ENCODE measurements around the gene POU2F3. TPM values are rescaled to one million over a fixed set of nuclear protein-coding genes. Genes with fewer than 3 reads are reported as not detected.

POU2F3 gene
- total RNA-seq, 1 experiment from 2014 or later, result not detected

- Histone ChIP-seq H3K4me3 (ENCODE audit: low read depth, low read length) (no peak overlapping the region), H3K36me3 (ENCODE audit: control insufficient read depth, insufficient read depth, low read length) (no peaks in the 10 kb centered on the region), H3K27me3 (replicated peaks; ENCODE audit: control insufficient read depth, insufficient read depth, low read length) (no peaks in the 10 kb centered on the region), H3K4me1 (peaks cover 11% of the 10 kb centered on the region), H3K9me3 (no peaks in the 10 kb centered on the region)
- CTCF ChIA-PET, result interaction anchor here (1.1 to 1.9 kb wide), 2 partner anchors 56 to 79 kb away, joined by 3 to 7 read pairs; no protein-coding TSS in a partner anchor
- intact Hi-C loops (cut with micrococcal nuclease; ENCODE audit: unreplicated experiment), result no loop called here
- Mint-ChIP-seq H3K4me3 (ENCODE audit: unreplicated experiment) (no peak overlapping the region), H3K27ac (ENCODE audit: unreplicated experiment) (no peak overlapping the region), H3K9me3 (ENCODE audit: unreplicated experiment) (no peaks in the 10 kb centered on the region), H3K27me3 (ENCODE audit: insufficient read depth, unreplicated experiment) (no peaks in the 10 kb centered on the region), H3K4me1 (ENCODE audit: low read depth, unreplicated experiment) (peaks cover 12% of the 10 kb centered on the region), H3K36me3 (ENCODE audit: insufficient read depth, unreplicated experiment) (no peaks in the 10 kb centered on the region)
- BruUV-seq (replicated peaks), result no TSS peak
- TF ChIP-seq, protein P1, sequence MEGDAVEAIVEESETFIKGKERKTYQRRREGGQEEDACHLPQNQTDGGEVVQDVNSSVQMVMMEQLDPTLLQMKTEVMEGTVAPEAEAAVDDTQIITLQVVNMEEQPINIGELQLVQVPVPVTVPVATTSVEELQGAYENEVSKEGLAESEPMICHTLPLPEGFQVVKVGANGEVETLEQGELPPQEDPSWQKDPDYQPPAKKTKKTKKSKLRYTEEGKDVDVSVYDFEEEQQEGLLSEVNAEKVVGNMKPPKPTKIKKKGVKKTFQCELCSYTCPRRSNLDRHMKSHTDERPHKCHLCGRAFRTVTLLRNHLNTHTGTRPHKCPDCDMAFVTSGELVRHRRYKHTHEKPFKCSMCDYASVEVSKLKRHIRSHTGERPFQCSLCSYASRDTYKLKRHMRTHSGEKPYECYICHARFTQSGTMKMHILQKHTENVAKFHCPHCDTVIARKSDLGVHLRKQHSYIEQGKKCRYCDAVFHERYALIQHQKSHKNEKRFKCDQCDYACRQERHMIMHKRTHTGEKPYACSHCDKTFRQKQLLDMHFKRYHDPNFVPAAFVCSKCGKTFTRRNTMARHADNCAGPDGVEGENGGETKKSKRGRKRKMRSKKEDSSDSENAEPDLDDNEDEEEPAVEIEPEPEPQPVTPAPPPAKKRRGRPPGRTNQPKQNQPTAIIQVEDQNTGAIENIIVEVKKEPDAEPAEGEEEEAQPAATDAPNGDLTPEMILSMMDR (IDR thresholded peaks at IDR 0.05; ENCODE audit: insufficient read depth in 1 of 2, low read depth in 1 of 2, low read length in 1 of 2, severe bottlenecking in 1 of 2, unreplicated experiment in 1 of 2), result no peak
- POLR2A ChIA-PET, result no interaction called here
- no peak for DNase-seq
Measured at GRCh38 chr11:120224361-120224760, 15.6 kb upstream of the POU2F3 start.

GRCh38 chr11:120224972-120225909, 14.7 kb upstream of the POU2F3 start:
- no peaks in the 10 kb centered on the region for H3K27me3 ChIP-seq (replicated peaks; ENCODE audit: control insufficient read depth, insufficient read depth, low read length)
- no TSS peak for BruUV-seq (replicated peaks)
- ChIA-PET CTCF (interaction anchor here (1.2 to 1.9 kb wide), 3 partner anchors 40 to 78 kb away, joined by 3 to 7 read pairs (median 3); no protein-coding TSS in a partner anchor), POLR2A (no interaction called here)
- no peak overlapping the region for H3K4me3 Mint-ChIP-seq (ENCODE audit: unreplicated experiment)
- H3K4me1 ChIP-seq, result peaks cover 11% of the 10 kb centered on the region
- DNase-seq, result no peak
- intact Hi-C loops (cut with micrococcal nuclease; ENCODE audit: unreplicated experiment), result no loop called here
- TF ChIP-seq, protein P1 (IDR thresholded peaks at IDR 0.05; ENCODE audit: insufficient read depth in 1 of 2, low read depth in 1 of 2, low read length in 1 of 2, severe bottlenecking in 1 of 2, unreplicated experiment in 1 of 2), result no peak
- no peaks in the 10 kb centered on the region for H3K36me3 Mint-ChIP-seq (ENCODE audit: insufficient read depth, unreplicated experiment)
- H3K9me3 ChIP-seq, result no peaks in the 10 kb centered on the region
- H3K9me3 Mint-ChIP-seq (ENCODE audit: unreplicated experiment), result no peaks in the 10 kb centered on the region
- no peak overlapping the region for H3K27ac Mint-ChIP-seq (ENCODE audit: unreplicated experiment)
- H3K36me3 ChIP-seq (ENCODE audit: control insufficient read depth, insufficient read depth, low read length), result no peaks in the 10 kb centered on the region
- H3K27me3 Mint-ChIP-seq (ENCODE audit: insufficient read depth, unreplicated experiment), result no peaks in the 10 kb centered on the region
- no peak overlapping the region for H3K4me3 ChIP-seq (ENCODE audit: low read depth, low read length)
- H3K4me1 Mint-ChIP-seq (ENCODE audit: low read depth, unreplicated experiment), result peaks cover 11% of the 10 kb centered on the region

- intact Hi-C loops (cut with micrococcal nuclease; ENCODE audit: unreplicated experiment), result no loop called here
Measured at GRCh38 chr11:120226242-120226641, 13.7 kb upstream of the POU2F3 start.

More at GRCh38 chr11:120226242-120226641, 13.7 kb upstream of the POU2F3 start:
- H3K27me3 ChIP-seq (replicated peaks; ENCODE audit: control insufficient read depth, insufficient read depth, low read length), result no peaks in the 10 kb centered on the region
- H3K4me3 ChIP-seq (ENCODE audit: low read depth, low read length), result no peak overlapping the region
- no peak for DNase-seq
- no peaks in the 10 kb centered on the region for H3K36me3 ChIP-seq (ENCODE audit: control insufficient read depth, insufficient read depth, low read length)
- no peaks in the 10 kb centered on the region for H3K9me3 Mint-ChIP-seq (ENCODE audit: unreplicated experiment)
- CTCF ChIA-PET, result interaction anchor here (1.2 to 1.9 kb wide), 3 partner anchors 41 to 77 kb away, joined by 3 to 7 read pairs (median 3); no protein-coding TSS in a partner anchor
- no peak overlapping the region for H3K27ac Mint-ChIP-seq (ENCODE audit: unreplicated experiment)
- H3K27me3 Mint-ChIP-seq (ENCODE audit: insufficient read depth, unreplicated experiment), result no peaks in the 10 kb centered on the region
- TF ChIP-seq, protein P1 (IDR thresholded peaks at IDR 0.05; ENCODE audit: insufficient read depth in 1 of 2, low read depth in 1 of 2, low read length in 1 of 2, severe bottlenecking in 1 of 2, unreplicated experiment in 1 of 2), result no peak
- H3K9me3 ChIP-seq, result no peaks in the 10 kb centered on the region
- no peak overlapping the region for H3K4me3 Mint-ChIP-seq (ENCODE audit: unreplicated experiment)
- no TSS peak for BruUV-seq (replicated peaks)
- H3K4me1 Mint-ChIP-seq (ENCODE audit: low read depth, unreplicated experiment), result peaks cover under 1% of the 10 kb centered on the region
- POLR2A ChIA-PET, result no interaction called here
- peaks cover 4% of the 10 kb centered on the region for H3K4me1 ChIP-seq
- H3K36me3 Mint-ChIP-seq (ENCODE audit: insufficient read depth, unreplicated experiment), result no peaks in the 10 kb centered on the region
